ENCODE data around the gene ZNF684.

DNA sequence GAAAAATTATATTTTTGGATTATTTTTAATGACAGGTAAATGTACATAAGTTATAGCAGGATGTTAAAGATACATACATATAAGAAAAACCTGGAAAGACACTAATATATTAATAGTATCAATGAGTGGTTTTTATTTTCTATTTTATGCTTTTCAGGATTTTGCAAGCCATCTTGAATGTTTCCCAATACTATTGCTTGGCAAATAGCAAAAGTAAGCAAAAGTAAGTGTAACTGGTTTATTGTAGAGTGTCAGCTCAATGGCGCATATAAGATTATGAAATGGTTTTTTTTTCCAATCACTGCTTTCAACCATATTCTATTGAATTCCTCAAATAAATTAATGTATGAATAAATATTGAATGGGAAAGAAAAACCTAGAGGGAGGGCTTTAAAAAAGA, 36.4 kb downstream of the ZNF684 start:
- TF ChIP-seq CTCF (IDR thresholded peaks at IDR 0.05) (no peak), POLR2A (IDR thresholded peaks at IDR 0.05) (no peak)

Measured in testis (tissue), 2 donors.